Measurements from ENCODE around the gene TUBB1.

TUBB1 gene

DNA sequence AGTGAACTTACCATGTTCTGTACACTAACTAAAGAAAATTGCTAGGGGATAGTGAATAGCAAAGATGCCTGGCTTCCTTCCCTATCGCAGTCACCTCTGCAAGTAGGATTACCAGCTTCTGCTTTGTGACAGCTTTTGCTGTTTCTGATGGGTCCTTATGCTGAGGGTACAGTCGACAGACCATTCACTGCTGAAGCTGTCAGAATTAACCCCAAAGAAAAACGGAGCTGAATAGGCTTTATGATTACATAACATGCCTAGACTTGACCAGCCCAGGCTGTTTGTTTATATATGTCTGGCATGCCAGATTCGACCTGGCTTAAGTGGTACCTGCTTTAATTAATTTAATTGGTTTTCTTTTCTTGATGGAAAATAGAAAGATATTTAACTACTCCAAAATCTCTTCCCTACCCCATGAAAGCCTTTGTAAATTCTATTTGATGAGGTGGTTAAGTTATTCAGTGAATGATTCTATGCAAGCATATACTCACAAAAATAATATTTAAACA is 45.0 kb downstream of the TUBB1 start:
- no peak overlapping the region for H3K4me2 ChIP-seq (ENCODE audit: low read depth, low read length, poor library complexity, severe bottlenecking)

DNA sequence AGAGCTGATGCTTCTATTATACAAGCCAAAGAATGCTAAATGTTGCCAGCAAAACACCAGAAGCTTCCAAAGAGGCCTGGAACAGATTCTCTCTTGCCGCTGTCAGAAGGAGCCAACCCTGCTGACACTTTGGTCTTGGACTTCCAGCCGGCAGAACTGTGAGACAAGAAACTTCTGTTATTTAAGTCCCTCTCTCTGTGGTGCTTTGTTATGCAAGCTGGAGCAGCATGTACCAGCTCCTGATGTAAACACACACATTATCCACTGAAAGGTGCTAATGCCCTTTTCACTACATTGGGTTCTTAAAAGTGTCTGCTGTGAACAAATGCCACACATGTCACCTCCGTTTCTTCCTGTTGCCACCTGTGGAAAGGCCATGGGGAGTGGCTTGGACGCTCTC is 49.3 kb downstream of the TUBB1 start:
- H3K4me1 ChIP-seq (ENCODE audit: insufficient read depth, low read length, poor library complexity, severe bottlenecking), result no peaks in the 10 kb centered on the region
- H3K79me2 ChIP-seq (ENCODE audit: insufficient read depth, low read length), result no peaks in the 10 kb centered on the region
- H2AFZ ChIP-seq (ENCODE audit: low read length), result no peak overlapping the region
- no peak overlapping the region for H3K4me2 ChIP-seq (ENCODE audit: low read depth, low read length, poor library complexity, severe bottlenecking)
- H3K27me3 ChIP-seq (ENCODE audit: insufficient read depth, low read length, poor library complexity, severe bottlenecking), result peaks cover 8% of the 10 kb centered on the region
- no peaks in the 10 kb centered on the region for H3K36me3 ChIP-seq (ENCODE audit: insufficient read depth, low read length)
- no peaks in the 10 kb centered on the region for H3F3A ChIP-seq (ENCODE audit: low read depth)
- H4K20me1 ChIP-seq (ENCODE audit: insufficient read depth, low read length, poor library complexity, severe bottlenecking), result no peaks in the 10 kb centered on the region
- H3K4me3 ChIP-seq (ENCODE audit: low read length, poor library complexity, severe bottlenecking), result no peak overlapping the region
- no peaks in the 10 kb centered on the region for H3K9me3 ChIP-seq (ENCODE audit: insufficient read depth, low read depth, low read length)
- TF ChIP-seq, protein P1, sequence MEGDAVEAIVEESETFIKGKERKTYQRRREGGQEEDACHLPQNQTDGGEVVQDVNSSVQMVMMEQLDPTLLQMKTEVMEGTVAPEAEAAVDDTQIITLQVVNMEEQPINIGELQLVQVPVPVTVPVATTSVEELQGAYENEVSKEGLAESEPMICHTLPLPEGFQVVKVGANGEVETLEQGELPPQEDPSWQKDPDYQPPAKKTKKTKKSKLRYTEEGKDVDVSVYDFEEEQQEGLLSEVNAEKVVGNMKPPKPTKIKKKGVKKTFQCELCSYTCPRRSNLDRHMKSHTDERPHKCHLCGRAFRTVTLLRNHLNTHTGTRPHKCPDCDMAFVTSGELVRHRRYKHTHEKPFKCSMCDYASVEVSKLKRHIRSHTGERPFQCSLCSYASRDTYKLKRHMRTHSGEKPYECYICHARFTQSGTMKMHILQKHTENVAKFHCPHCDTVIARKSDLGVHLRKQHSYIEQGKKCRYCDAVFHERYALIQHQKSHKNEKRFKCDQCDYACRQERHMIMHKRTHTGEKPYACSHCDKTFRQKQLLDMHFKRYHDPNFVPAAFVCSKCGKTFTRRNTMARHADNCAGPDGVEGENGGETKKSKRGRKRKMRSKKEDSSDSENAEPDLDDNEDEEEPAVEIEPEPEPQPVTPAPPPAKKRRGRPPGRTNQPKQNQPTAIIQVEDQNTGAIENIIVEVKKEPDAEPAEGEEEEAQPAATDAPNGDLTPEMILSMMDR (conservative IDR thresholded peaks at IDR 0.05; ENCODE audit: low read length), result no peak
- no peak for TF ChIP-seq EZH2phosphoT487 (IDR thresholded peaks at IDR 0.05; ENCODE audit: borderline replicate concordance)
- no peaks in the 10 kb centered on the region for H3K9me2 ChIP-seq (replicated peaks; ENCODE audit: low read depth, low read length)
- no peak overlapping the region for H3K9ac ChIP-seq (ENCODE audit: low read depth, low read length, poor library complexity, severe bottlenecking)

More for the DNA sequence above, 45.0 kb downstream of the TUBB1 start:
- Histone ChIP-seq H3K4me3 (ENCODE audit: low read length, poor library complexity, severe bottlenecking) (no peak overlapping the region), H3K9me2 (replicated peaks; ENCODE audit: low read depth, low read length) (no peaks in the 10 kb centered on the region), H3K79me2 (ENCODE audit: insufficient read depth, low read length) (no peaks in the 10 kb centered on the region), H4K20me1 (ENCODE audit: insufficient read depth, low read length, poor library complexity, severe bottlenecking) (no peaks in the 10 kb centered on the region), H3F3A (ENCODE audit: low read depth) (no peaks in the 10 kb centered on the region), H3K4me1 (ENCODE audit: insufficient read depth, low read length, poor library complexity, severe bottlenecking) (no peaks in the 10 kb centered on the region), H3K9ac (ENCODE audit: low read depth, low read length, poor library complexity, severe bottlenecking) (no peak overlapping the region), H2AFZ (ENCODE audit: low read length) (no peak overlapping the region), H3K27me3 (ENCODE audit: insufficient read depth, low read length, poor library complexity, severe bottlenecking) (peaks cover 8% of the 10 kb centered on the region), H3K9me3 (ENCODE audit: insufficient read depth, low read depth, low read length) (no peaks in the 10 kb centered on the region), H3K36me3 (ENCODE audit: insufficient read depth, low read length) (no peaks in the 10 kb centered on the region)
- TF ChIP-seq, protein P1 (conservative IDR thresholded peaks at IDR 0.05; ENCODE audit: low read length), result no peak
- no peak for TF ChIP-seq EZH2phosphoT487 (IDR thresholded peaks at IDR 0.05; ENCODE audit: borderline replicate concordance)

DNA sequence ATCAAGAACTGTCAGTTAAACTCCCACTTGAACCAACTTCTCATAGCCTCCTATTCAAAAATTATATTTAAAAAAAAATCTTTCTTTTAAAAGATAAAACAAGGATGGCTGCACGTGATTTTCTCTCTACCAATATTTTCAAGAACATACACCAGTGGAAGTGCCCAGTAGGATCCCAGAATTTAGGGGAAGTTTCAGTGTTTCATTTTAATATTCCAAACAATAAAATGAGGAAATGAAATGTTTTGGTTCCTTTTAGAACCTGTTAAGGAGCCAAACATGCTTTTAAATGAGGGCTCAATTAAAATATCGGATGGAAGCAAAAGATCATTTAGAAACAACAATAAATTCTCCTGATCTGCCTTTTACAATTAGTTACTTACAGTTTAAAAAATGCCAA is 49.8 kb downstream of the TUBB1 start:
- no peak overlapping the region for H3K4me2 ChIP-seq (ENCODE audit: low read depth, low read length, poor library complexity, severe bottlenecking)
- no peak for TF ChIP-seq EZH2phosphoT487 (IDR thresholded peaks at IDR 0.05; ENCODE audit: borderline replicate concordance)
- TF ChIP-seq, protein P1 (conservative IDR thresholded peaks at IDR 0.05; ENCODE audit: low read length), result no peak
- no peaks in the 10 kb centered on the region for H3K9me2 ChIP-seq (replicated peaks; ENCODE audit: low read depth, low read length)
- no peaks in the 10 kb centered on the region for H3K79me2 ChIP-seq (ENCODE audit: insufficient read depth, low read length)
- no peaks in the 10 kb centered on the region for H3F3A ChIP-seq (ENCODE audit: low read depth)
- H4K20me1 ChIP-seq (ENCODE audit: insufficient read depth, low read length, poor library complexity, severe bottlenecking), result no peaks in the 10 kb centered on the region
- no peak overlapping the region for H3K4me3 ChIP-seq (ENCODE audit: low read length, poor library complexity, severe bottlenecking)
- H2AFZ ChIP-seq (ENCODE audit: low read length), result no peak overlapping the region
- no peak overlapping the region for H3K9ac ChIP-seq (ENCODE audit: low read depth, low read length, poor library complexity, severe bottlenecking)
- no peaks in the 10 kb centered on the region for H3K4me1 ChIP-seq (ENCODE audit: insufficient read depth, low read length, poor library complexity, severe bottlenecking)
- no peaks in the 10 kb centered on the region for H3K9me3 ChIP-seq (ENCODE audit: insufficient read depth, low read depth, low read length)
- H3K36me3 ChIP-seq (ENCODE audit: insufficient read depth, low read length), result no peaks in the 10 kb centered on the region
- H3K27me3 ChIP-seq (ENCODE audit: insufficient read depth, low read length, poor library complexity, severe bottlenecking), result peaks cover 8% of the 10 kb centered on the region

All from Loucy (cell line).